T-helper 2 cell treated with Interferon-gamma antibody and Interleukin-4, amounts not matched to agents 5 μg/mL and 100 μg/mL, for 36 hours (primary cell): Measurements from ENCODE around the gene MRRF.

Experiments used
- DNase-seq: peaks from one replicate; pipeline ENCODE4 v3.0.0; 2021; ENCODE audit warnings: low spot score
- H3K27ac Mint-ChIP-seq: one replicate; pipeline ENCODE4 v1.8.0; 2021; ENCODE audit warnings: mild to moderate bottlenecking, mixed read lengths
- H3K27me3 Mint-ChIP-seq: one replicate; pipeline ENCODE4 v1.8.0; 2021; ENCODE audit warnings: low read depth, mixed read lengths
- H3K36me3 Mint-ChIP-seq: one replicate; pipeline ENCODE4 v1.8.0; 2021; ENCODE audit warnings: low read depth, mixed read lengths
- H3K4me1 Mint-ChIP-seq: one replicate; pipeline ENCODE4 v1.8.0; 2021; ENCODE audit warnings: low read depth, mixed read lengths
- H3K4me3 Mint-ChIP-seq: one replicate; pipeline ENCODE4 v1.8.0; 2022; ENCODE audit warnings: mild to moderate bottlenecking, moderate library complexity, mixed read lengths
- H3K9me3 Mint-ChIP-seq: one replicate; pipeline ENCODE4 v1.8.0; 2021; ENCODE audit warnings: mixed read lengths

MRRF gene, protein sequence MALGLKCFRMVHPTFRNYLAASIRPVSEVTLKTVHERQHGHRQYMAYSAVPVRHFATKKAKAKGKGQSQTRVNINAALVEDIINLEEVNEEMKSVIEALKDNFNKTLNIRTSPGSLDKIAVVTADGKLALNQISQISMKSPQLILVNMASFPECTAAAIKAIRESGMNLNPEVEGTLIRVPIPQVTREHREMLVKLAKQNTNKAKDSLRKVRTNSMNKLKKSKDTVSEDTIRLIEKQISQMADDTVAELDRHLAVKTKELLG

DNA sequence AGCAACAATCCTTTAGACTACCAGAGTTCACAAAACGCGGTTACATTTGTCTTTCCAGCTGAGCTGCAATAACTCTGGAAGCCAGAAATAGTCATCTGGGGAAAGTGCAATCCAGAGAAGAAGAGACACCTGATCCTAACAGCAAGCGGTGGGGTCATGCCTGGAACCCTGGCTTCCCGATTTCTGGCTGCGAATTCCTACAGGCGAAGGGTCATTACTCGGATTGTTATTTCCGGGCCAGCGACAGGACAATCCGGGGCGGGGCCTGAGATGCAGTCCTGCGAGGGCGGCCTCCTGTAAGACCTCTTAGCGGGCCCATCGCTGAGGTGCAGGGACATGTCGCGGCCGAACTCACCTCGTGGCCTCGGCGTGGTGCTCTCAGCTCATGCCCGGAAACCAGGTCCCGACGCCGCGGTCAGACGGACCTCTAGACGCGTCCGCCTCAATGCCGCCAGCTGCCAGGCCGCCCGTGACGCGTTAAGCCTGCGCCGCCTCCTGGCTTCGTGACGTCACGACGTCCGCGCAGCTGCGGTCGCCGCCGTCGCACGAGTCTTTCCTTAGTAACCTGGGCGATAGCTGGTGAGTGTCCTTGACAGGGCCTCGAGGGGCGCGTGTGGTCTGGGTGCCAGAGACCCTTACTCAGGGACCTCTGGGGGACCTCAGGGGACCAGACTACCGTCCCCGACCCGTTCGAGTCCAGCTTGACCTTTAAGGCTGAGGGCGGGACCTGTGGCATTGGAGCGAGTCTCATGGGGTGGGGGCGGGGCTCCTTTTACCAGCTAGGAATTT lies at the start of gene MRRF, which contains the start of gene RBM18:
TSS of gene MRRF (plus strand) at position 523 of the 789 bp plus-strand sequence. CDS start 6,010 bp downstream, outside the sequence.
TSS of gene RBM18 (minus strand) at position 481 of the 789 bp plus-strand sequence. CDS start 3,348 bp downstream, outside the sequence.
- Mint-ChIP-seq H3K9me3 (no peaks in the 10 kb centered on the region), H3K27ac (peak within 1 kb of the TSS; percentile 99), H3K4me1 (peaks cover 32% of the 10 kb centered on the region), H3K4me3 (peak within 1 kb of the TSS; percentile 98), H3K36me3 (peaks cover 19% of the 10 kb centered on the region), H3K27me3 (no peaks in the 10 kb centered on the region)
- DNase-seq = peak; percentile 95

DNA sequence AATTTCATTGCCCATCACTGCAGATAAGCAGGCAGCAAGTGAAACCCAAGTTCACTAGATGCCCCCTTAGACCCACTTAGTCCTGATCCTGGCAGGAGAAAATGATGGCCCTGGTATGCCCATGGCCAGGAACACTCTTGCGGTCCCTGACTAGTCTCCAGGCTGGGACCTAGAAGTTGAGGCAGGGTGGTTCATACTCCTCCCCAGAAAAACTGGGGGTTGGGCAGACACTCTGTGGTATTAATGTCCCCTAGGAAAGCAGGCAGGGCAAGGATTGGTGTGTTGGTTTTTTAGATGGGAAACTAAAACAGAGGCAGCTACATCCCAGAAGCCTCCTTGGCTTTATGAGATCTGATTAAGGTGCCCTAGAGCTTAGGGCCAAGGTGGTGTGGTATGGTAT lies 49.0 kb upstream of the MRRF start:
- DNase-seq = no peak
- H3K27me3 Mint-ChIP-seq = peaks cover 81% of the 10 kb centered on the region
- no peaks in the 10 kb centered on the region for H3K36me3 Mint-ChIP-seq
- H3K9me3 Mint-ChIP-seq = no peaks in the 10 kb centered on the region
- peaks cover 31% of the 10 kb centered on the region for H3K4me1 Mint-ChIP-seq
- H3K27ac Mint-ChIP-seq = no peak overlapping the region
- H3K4me3 Mint-ChIP-seq = no peak overlapping the region

DNA sequence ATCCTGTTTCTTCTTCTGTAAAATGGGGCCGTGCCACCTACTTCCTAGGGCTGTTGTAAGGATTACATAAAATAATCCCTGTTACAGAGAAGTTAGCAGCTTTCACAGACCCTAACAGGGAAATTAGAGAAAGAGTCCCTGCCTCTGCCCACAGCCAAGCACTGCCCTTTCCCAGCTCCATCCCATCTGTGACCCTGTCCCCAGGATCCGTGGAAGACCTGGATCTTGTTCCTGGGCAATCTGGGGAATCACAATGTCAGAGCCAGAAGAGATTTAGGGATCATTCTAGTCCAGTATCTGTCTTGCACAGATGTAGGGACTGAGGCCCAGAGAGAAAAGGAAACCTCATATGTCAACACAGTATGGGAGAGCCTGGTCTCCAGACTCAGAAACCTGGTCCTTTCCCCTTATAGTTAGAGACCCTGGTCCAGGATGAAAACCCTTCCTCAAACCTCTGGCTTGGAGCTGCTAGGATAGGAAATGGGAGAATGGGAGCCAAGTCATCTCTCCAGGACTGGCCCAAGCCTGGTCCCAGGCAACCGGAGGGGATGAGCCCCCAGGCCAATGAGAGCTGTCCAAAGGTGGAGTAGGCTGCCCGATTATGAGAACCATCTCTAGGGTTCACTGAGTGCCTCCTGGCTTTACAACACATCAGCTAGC lies 48.4 kb upstream of the MRRF start:
- Mint-ChIP-seq H3K36me3 (no peaks in the 10 kb centered on the region), H3K9me3 (no peaks in the 10 kb centered on the region), H3K27ac (no peak overlapping the region), H3K4me3 (no peak overlapping the region), H3K4me1 (peaks cover 31% of the 10 kb centered on the region), H3K27me3 (peaks cover 84% of the 10 kb centered on the region)
- DNase-seq = no peak

DNA sequence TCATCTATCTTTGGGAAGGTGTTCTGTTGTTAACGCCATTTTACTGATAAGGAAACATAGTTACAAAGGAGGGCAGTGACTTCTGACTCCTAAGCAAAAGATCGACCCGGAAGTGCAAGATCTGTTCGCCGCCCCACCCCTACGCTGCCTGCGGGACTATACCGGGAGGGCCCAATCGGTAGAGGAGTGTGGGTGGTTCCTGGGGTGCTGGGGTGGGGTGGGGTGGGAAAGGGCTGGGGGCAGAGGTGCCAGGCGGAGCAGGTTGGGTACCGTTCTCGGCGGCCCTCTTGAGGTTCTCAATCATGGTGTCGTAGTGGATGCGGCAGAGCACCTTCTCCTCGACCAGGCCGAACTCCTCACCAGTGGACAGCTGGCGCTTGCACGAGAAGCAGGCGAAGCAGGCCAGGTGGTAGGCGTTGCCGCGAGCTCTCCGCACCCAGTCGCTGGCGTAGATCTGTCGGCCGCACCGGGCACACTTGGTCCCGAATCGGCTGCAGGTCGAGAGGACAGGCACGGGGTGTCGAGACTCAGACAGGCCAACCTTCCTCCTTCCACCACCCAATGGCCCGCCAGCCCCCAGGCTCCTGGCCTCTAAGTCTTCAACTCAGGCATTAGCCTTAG lies 47.8 kb upstream of the MRRF start:
- Mint-ChIP-seq H3K9me3 (no peaks in the 10 kb centered on the region), H3K4me3 (no peak overlapping the region), H3K27ac (no peak overlapping the region), H3K36me3 (no peaks in the 10 kb centered on the region), H3K27me3 (peaks cover 84% of the 10 kb centered on the region), H3K4me1 (peaks cover 31% of the 10 kb centered on the region)
- no peak for DNase-seq

DNA sequence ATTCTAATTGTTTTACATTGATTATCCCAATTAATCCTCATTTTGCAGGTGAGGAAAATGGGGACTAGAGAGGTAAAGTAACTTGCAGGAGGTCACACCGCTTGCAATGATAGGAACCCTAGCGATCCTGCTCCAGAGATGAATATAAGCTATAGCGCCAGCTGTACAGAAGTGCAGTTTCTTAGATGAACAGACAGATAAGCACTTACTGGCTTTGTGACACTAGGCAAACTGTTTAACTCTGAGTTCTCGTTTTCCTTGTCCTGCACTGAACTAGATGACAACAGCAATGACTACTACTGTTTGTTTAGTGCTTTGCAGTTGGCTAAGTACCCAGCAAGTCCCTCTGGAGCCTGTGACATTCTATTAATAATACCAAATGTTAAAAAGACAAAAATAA lies 47.0 kb upstream of the MRRF start:
- Mint-ChIP-seq H3K9me3 (no peaks in the 10 kb centered on the region), H3K27ac (no peak overlapping the region), H3K4me3 (no peak overlapping the region), H3K27me3 (peaks cover 84% of the 10 kb centered on the region), H3K36me3 (no peaks in the 10 kb centered on the region), H3K4me1 (peaks cover 31% of the 10 kb centered on the region)
- DNase-seq = no peak

DNA sequence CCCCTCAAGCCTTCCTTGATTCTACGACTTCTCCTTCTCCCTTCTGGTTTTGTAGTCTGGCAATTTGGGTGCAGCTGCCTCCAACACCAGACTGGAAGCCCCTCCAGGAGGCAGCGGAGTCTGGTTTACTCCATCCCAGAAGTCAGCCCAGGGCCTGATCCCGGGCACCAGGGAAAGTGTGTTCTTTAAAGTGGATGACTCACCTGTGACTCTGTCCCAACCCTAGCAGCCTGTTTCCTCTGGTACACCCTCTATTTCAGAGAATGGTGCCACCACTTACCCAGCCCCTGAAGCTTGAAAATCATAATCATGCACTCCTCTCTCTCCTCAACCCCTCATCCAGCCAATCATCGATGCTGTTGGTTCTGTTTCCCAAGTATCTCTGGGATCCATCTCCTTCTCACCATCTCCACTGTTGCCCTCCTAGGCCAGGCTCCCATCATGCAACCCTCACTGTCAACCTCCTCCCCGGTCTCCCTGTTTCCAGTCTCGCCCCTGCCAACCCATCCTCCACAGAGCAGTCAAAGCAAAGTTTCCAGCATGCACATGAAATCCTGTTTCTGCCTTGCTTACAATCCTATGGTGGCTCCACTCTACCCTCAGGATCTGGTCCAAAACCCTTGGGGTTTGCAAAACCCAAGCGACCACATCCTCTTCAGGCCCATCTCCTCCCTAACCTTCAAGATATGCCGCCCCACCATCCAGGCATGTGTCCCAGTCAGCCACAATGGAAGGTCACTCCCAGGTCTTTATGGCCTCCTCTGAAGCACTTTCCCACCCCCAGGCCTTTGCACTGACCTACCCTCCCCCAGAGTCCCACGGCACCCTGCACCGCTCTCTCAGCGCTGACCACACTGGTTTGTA lies 46.4 kb upstream of the MRRF start:
- Mint-ChIP-seq H3K36me3 (no peaks in the 10 kb centered on the region), H3K27ac (no peak overlapping the region), H3K9me3 (no peaks in the 10 kb centered on the region), H3K27me3 (peaks cover 84% of the 10 kb centered on the region), H3K4me1 (peaks cover 31% of the 10 kb centered on the region), H3K4me3 (peak overlapping the region; percentile 72)
- DNase-seq = no peak

DNA sequence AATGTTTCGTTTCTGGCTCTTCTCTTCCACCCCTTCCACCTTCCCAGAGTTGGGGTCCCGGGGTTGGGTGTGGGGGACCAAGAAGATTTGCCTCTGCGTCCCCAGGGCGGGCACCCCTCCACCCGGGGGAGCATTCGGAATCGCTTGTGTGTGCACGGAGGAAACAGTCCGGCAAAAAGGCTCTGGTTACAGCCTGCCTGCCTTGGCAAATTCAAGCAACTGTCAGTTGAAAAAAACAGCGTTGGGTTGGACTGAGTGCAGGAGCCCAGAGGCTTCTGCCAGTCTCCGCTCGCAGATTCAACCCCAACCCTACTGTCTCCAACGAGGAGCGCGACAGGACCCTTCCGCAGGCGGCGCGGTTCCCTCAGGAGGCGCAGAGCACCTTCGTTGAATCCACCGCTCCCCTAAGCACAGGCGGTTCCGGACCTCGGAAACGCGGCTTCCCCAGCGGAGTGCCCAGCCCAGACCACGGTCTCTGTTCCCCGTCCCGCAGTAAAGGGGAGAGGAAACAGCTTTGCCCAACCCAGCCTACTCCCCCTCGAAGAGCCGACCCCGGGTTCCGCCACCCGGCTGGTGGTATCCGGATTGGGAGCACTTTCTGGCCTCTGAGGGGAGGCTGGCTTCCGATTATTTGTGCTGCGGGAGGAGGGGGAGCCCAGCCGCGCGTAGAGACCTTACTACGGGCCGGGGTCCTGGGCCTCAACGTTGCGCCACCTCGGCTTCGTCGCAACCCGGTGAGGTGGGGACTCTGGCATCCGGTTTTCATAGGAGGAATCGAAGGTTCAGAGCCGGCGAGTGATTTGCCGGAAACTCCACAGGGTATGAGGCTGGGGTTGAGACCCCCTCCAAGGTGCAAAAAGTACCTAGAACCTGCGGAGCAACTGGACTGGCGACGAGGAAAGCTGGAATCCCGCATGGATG lies 45.5 kb upstream of the MRRF start:
- no peaks in the 10 kb centered on the region for H3K9me3 Mint-ChIP-seq
- H3K27ac Mint-ChIP-seq = no peak overlapping the region
- H3K4me3 Mint-ChIP-seq = peak overlapping the region; percentile 72
- peaks cover 84% of the 10 kb centered on the region for H3K27me3 Mint-ChIP-seq
- peaks cover 32% of the 10 kb centered on the region for H3K4me1 Mint-ChIP-seq
- DNase-seq = no peak
- H3K36me3 Mint-ChIP-seq = no peaks in the 10 kb centered on the region

DNA sequence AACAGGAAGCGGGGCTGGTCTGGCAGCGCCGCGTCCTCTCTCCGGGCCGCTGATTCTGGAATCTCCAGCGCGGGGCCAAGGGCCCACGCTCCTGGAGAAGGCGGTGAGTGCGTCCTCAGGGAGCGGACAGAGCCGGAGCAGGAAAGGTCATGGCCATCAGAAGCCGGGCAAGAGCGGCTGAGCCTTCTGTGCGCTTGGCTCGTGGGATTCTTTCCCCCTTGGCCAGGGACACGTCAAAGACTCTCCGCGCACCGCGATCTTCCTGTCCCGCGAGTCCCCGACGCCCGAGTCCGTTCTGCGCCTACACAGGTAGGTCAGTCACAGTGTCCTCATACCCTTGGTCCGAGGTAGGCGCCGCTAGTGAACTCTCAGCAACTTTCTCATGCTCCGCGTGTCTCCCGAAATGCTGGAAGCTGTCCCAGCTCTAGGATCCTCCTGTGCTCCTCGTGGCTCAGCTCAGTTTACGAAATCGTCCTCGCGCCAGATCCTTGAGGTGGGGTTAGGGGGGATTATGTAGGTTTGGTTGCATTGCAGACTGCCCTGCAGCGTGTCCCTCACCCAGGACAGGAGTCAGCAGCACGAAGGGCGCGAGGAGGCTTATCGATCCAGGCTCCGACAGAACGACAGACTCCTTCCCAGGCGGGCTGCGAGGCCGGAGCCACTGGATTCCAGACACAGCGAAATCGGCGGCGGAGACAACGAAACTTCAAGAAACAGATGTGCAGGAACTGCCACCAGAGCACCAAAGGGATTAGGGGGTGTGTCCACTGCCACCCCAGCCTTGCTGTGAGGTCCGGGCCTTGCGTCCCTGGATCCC lies 44.6 kb upstream of the MRRF start:
- H3K27me3 Mint-ChIP-seq = peaks cover 84% of the 10 kb centered on the region
- H3K4me3 Mint-ChIP-seq = peak overlapping the region; percentile 72
- H3K9me3 Mint-ChIP-seq = no peaks in the 10 kb centered on the region
- H3K27ac Mint-ChIP-seq = no peak overlapping the region
- DNase-seq = no peak
- H3K36me3 Mint-ChIP-seq = no peaks in the 10 kb centered on the region
- peaks cover 30% of the 10 kb centered on the region for H3K4me1 Mint-ChIP-seq

DNA sequence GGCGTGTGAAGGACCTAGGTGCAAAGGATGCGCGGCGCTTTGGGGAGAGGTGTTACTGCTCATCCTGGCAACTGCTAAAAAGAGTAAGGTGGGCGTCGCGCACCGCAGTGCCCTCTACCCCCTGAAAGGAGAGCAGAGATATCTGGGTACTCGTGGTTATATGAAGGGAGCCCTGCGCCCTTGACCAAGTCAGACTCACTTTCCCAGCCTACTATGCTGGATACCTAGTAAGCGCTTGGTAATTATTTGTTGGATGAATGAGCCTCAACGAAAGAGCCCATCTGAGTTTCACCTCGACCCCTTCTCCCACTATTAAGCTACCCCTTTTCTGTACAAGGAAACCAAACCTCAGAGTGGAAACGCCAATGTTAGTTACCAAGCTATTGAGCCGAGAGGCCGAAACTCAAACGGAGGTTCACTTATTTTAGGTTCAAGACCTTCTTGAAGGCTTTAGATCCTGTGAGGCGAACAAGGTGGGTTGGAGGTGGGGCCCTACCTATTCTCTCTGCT lies 44.0 kb upstream of the MRRF start:
- H3K4me3 Mint-ChIP-seq = no peak overlapping the region
- no peak overlapping the region for H3K27ac Mint-ChIP-seq
- H3K36me3 Mint-ChIP-seq = no peaks in the 10 kb centered on the region
- H3K9me3 Mint-ChIP-seq = no peaks in the 10 kb centered on the region
- no peak for DNase-seq
- H3K4me1 Mint-ChIP-seq = peaks cover 30% of the 10 kb centered on the region
- H3K27me3 Mint-ChIP-seq = peaks cover 82% of the 10 kb centered on the region

DNA sequence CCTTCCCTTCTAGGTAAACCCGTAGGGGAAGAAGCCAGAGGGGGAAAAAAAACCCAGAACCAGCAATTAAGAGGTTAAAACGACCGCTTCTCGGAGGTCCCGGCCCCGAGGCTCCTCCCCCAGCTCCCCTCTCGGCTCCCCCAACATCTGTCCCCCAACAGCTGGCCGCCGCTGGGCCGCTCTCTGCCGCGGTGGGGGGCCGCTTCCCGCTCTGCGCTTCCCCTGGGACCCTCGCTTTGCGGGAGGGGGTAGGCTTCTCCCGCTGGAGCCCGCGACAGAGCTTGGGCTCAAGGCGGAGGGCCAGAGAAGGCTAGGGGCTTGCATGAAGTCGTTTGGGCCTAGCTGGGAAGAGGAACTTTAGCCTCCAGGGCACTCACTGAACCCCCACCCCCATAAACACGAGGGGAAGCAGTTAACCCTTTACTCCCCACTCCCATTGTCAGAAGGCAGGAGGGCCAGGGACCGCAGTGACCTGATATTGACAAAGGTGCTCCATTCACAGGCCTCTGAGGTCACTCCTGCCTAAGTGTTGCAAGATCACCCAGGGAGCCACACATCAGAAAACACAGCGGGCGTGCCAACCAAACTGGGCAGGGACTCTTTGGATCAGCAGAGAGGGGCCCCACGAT lies 43.4 kb upstream of the MRRF start:
- peaks cover 30% of the 10 kb centered on the region for H3K4me1 Mint-ChIP-seq
- H3K36me3 Mint-ChIP-seq = no peaks in the 10 kb centered on the region
- no peak overlapping the region for H3K4me3 Mint-ChIP-seq
- no peaks in the 10 kb centered on the region for H3K9me3 Mint-ChIP-seq
- peaks cover 77% of the 10 kb centered on the region for H3K27me3 Mint-ChIP-seq
- no peak for DNase-seq
- no peak overlapping the region for H3K27ac Mint-ChIP-seq

DNA sequence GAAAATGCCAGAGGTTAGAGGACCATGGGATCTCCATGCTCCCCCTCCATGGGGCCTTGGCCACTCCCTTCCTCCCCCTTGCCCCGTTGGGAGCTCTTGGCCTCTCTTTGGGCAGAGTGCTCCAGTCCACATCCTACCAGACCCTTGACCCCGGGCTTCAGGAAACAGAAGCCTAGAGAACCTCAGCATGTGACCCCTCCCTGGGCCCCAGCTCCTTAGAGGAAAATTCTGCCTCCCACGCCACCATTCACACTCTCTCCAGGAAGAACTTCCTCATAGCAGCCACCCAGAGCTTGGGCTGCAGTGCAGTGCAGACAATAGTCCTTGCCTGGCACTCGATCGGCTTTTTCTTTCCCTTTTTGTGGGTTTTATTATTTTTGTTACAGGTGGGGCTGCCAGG lies 41.9 kb upstream of the MRRF start:
- DNase-seq = no peak
- H3K4me1 Mint-ChIP-seq = peaks cover 27% of the 10 kb centered on the region

More for the DNA sequence above, 41.9 kb upstream of the MRRF start:
- H3K27me3 Mint-ChIP-seq = peaks cover 79% of the 10 kb centered on the region
- no peaks in the 10 kb centered on the region for H3K36me3 Mint-ChIP-seq
- H3K9me3 Mint-ChIP-seq = no peaks in the 10 kb centered on the region
- no peak overlapping the region for H3K27ac Mint-ChIP-seq
- H3K4me3 Mint-ChIP-seq = no peak overlapping the region
